Endothelial cell (in vitro differentiated cells): ENCODE results near the gene TFDP1. TPM values are rescaled to one million over a fixed set of nuclear protein-coding genes. Genes with fewer than 3 reads are reported as not detected.

Source experiments
- DNase-seq: peaks from one replicate; pipeline ENCODE4 v3.0.0; 2021; ENCODE audit warnings: low spot score
- H3K27ac Mint-ChIP-seq: one replicate; pipeline ENCODE4 v1.8.0; 2021; ENCODE audit warnings: mixed read lengths, inconsistent platforms; ENCODE audit not compliant: unreplicated experiment
- H3K27me3 Mint-ChIP-seq: one replicate; pipeline ENCODE4 v1.8.0; 2021; ENCODE audit warnings: mild to moderate bottlenecking, moderate library complexity, mixed read lengths, inconsistent platforms; ENCODE audit not compliant: unreplicated experiment
- H3K36me3 Mint-ChIP-seq: one replicate; pipeline ENCODE4 v1.8.0; 2021; ENCODE audit warnings: mild to moderate bottlenecking, low read depth, mixed read lengths, inconsistent platforms; ENCODE audit not compliant: unreplicated experiment
- H3K4me1 Mint-ChIP-seq: one replicate; pipeline ENCODE4 v1.8.0; 2021; ENCODE audit warnings: mild to moderate bottlenecking, mixed read lengths, inconsistent platforms; ENCODE audit not compliant: unreplicated experiment
- H3K4me3 Mint-ChIP-seq: one replicate; pipeline ENCODE4 v1.8.0; 2021; ENCODE audit warnings: mild to moderate bottlenecking, mixed read lengths, inconsistent platforms; ENCODE audit not compliant: unreplicated experiment
- H3K9me3 Mint-ChIP-seq: one replicate; pipeline ENCODE4 v1.8.0; 2021; ENCODE audit warnings: mixed read lengths, inconsistent platforms; ENCODE audit not compliant: unreplicated experiment
- total RNA-seq: library from RNA; stranded (reverse); fragmentation: NEBNext Ultra II Directional; extraction: Animal tissue kit (Norgen Biotek cat#: 25700); gene quantifications from one replicate; pipeline ENCODE4 v1.2.1, GENCODE V29; 2021; ENCODE audit not compliant: unreplicated experiment
- TF ChIP-seq, protein P1 (sequence below): fragments of 200-600 bp; sonication (generic); IDR thresholded peaks from one replicate; pipeline ENCODE4 v1.5.0; 2021; ENCODE audit warnings: antibody characterized with exemption; ENCODE audit not compliant: unreplicated experiment

Gene TFDP1
- total RNA-seq, 1 donor from 2014 or later = 65.8 TPM

DNA sequence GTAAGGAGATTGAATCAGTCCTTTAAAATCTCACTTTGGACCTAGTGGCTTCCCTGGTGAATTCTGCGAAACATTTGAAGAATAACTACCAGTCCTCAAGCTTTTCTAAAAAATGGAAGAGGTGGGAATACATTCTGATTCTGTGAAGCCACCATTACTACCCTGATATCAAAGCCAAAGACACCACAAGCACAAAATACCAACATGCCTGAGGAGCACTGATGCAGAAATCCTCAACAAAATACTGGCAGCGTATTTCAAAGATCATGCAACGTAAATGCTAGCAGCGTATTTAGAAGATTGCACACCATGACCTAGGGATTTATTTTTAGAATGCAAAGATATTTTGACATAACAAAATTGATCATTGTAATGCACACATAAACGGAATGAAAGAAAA lies 59.0 kb downstream of the TFDP1 start:
- no peak overlapping the region for H3K27ac Mint-ChIP-seq
- peaks cover 23% of the 10 kb centered on the region for H3K36me3 Mint-ChIP-seq
- H3K9me3 Mint-ChIP-seq = no peaks in the 10 kb centered on the region
- peaks cover 5% of the 10 kb centered on the region for H3K4me1 Mint-ChIP-seq
- no peak overlapping the region for H3K4me3 Mint-ChIP-seq
- no peaks in the 10 kb centered on the region for H3K27me3 Mint-ChIP-seq
- no peak for DNase-seq
- TF ChIP-seq, protein P1, sequence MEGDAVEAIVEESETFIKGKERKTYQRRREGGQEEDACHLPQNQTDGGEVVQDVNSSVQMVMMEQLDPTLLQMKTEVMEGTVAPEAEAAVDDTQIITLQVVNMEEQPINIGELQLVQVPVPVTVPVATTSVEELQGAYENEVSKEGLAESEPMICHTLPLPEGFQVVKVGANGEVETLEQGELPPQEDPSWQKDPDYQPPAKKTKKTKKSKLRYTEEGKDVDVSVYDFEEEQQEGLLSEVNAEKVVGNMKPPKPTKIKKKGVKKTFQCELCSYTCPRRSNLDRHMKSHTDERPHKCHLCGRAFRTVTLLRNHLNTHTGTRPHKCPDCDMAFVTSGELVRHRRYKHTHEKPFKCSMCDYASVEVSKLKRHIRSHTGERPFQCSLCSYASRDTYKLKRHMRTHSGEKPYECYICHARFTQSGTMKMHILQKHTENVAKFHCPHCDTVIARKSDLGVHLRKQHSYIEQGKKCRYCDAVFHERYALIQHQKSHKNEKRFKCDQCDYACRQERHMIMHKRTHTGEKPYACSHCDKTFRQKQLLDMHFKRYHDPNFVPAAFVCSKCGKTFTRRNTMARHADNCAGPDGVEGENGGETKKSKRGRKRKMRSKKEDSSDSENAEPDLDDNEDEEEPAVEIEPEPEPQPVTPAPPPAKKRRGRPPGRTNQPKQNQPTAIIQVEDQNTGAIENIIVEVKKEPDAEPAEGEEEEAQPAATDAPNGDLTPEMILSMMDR = no peak

DNA sequence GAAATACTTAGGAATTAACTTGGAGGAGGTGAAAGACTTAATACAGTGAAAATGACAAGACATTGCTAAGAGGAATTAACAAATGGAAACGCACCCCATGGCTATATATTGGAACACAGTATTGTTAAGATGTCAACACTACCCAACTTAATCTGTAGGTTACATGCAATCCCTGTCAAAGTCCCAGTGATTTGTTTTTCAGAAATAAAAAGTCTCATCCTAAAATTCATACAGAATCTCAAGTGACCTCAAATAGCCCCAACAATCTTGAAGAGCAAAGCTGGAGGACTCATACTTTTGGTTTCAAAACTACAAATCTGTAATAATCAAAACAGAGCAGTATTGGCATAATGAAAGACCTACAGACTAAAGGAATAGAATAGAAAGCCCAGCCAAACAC lies 60.2 kb downstream of the TFDP1 start:
- TF ChIP-seq, protein P1 = no peak

DNA sequence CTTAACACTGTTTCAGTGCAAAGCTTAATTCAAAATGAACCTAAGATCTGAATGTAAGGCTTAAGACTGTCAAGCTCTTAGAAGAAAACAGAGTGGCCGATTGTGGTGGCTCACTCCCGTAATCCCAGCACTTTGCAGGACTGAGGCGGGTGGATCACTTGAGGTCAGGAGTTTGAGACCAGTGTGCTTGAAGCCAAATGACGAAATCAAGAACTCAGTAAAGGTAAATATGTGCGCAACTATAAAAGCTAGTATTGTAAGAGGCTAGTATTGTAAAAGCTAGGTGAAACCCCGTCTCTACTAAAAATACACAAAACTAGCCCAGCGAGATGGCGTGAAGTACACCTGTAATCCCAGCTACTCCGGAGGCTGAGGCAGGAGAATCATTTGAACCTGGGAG lies 60.8 kb downstream of the TFDP1 start:
- Mint-ChIP-seq H3K36me3 (peaks cover 19% of the 10 kb centered on the region), H3K27me3 (peaks cover 4% of the 10 kb centered on the region), H3K4me1 (peaks cover 15% of the 10 kb centered on the region), H3K4me3 (no peak overlapping the region), H3K27ac (no peak overlapping the region), H3K9me3 (no peaks in the 10 kb centered on the region)
- DNase-seq = no peak
- TF ChIP-seq, protein P1 = no peak

More for the DNA sequence above, 60.2 kb downstream of the TFDP1 start:
- no peaks in the 10 kb centered on the region for H3K9me3 Mint-ChIP-seq
- DNase-seq = no peak
- H3K4me3 Mint-ChIP-seq = no peak overlapping the region
- peaks cover 2% of the 10 kb centered on the region for H3K27me3 Mint-ChIP-seq
- H3K36me3 Mint-ChIP-seq = peaks cover 20% of the 10 kb centered on the region
- peaks cover 10% of the 10 kb centered on the region for H3K4me1 Mint-ChIP-seq
- H3K27ac Mint-ChIP-seq = no peak overlapping the region

DNA sequence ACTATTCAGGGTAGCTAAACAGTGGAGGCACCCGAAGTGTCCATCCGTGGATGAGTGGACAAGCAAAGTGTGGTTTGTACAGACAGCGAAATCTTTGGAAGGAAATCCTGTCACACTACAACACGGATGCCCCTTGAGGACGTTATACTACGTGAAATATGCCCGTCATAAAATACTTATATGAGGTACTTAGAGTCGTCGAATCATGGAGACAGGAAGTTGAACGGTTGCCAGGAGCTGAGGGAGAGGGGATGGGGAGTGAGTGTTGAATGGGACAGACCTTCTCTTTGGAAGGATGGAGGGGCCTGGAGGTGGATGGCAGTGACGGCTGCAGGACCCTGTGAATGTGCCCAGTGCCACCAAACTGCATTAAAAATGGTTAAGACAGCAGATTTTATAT lies 61.8 kb downstream of the TFDP1 start:
- no peak for DNase-seq
- Mint-ChIP-seq H3K9me3 (no peaks in the 10 kb centered on the region), H3K36me3 (peaks cover 13% of the 10 kb centered on the region), H3K27me3 (peaks cover 4% of the 10 kb centered on the region), H3K27ac (no peak overlapping the region), H3K4me1 (peaks cover 16% of the 10 kb centered on the region), H3K4me3 (no peak overlapping the region)
- TF ChIP-seq, protein P1 = no peak

DNA sequence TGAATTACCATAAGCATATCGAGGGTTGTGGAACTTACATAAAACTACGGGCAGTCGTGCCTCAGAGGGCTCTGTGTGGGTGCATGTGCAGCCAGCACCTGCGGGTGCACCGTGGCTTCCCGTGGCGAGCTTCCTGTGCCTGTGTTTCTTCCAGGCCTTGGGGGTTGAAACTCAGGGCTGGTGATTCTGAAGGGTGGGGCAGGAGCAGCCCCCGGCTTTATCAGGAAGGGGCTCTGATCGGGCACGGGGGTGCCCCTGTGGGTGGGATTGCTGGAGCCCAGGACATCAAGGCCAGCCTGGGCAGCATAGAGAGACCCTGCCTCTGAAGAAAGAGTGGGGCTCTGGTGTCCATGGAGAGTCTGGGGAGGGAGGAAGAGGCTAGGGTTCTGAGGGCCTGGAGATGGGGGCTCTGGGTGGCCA lies 62.4 kb downstream of the TFDP1 start:
- H3K27me3 Mint-ChIP-seq = peaks cover 4% of the 10 kb centered on the region
- no peak for DNase-seq
- no peak overlapping the region for H3K27ac Mint-ChIP-seq
- H3K4me1 Mint-ChIP-seq = peaks cover 16% of the 10 kb centered on the region
- H3K4me3 Mint-ChIP-seq = no peak overlapping the region
- TF ChIP-seq, protein P1 = no peak
- no peaks in the 10 kb centered on the region for H3K9me3 Mint-ChIP-seq
- H3K36me3 Mint-ChIP-seq = peaks cover 12% of the 10 kb centered on the region
